Measurements from ENCODE around the gene AP3S2. TPM values are rescaled to one million over a fixed set of nuclear protein-coding genes. Genes with fewer than 3 reads are reported as not detected.
A peak's percentile ranks its signal among the peaks of the same experiment; 100 is the strongest.

AP3S2 gene
- total and polyA plus RNA-seq, 2 of the 13 experiments (the other 11 are each of a cell fraction or from before 2014, with no cell fraction given) = 17.6 to 44.4 TPM

DNA sequence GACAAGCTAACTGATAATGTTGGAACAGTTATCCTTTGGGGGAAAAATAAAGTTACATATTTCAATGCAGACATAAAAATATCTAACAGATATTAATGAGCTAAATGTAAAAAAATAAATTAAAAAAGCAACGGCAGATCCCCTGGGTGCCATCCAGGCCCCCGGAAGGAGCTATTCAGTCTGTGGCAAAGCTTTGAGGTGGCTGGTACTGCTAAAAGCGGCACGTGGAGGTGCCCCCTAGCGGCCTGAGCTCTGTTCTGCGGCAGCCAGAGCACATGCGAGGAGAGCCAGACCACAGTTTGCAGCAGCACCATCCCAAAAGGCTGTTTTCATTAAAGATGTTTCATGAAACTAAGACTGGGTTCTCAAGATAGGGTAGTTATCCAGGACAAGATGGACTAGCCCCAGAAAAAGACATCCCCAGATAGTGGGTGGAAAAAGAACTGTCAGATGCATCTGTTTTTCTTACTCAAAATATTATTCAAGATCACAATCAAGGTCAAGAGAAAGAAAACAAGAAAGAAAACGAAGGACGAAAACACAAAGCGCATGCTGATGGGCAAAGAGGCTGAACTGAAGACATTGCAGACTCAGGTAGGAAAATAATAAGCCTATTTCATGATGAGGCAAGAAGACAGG, 18.7 kb downstream of the AP3S2 start (continued):
- TF ChIP-seq PPARG (CRISPR knock-in tag; conservative IDR thresholded peaks at IDR 0.05) = 0 out of 2 replicates have a peak, but pooled peaks have one; percentile 45
- no peak for TF ChIP-seq ZBTB10 (CRISPR knock-in tag; IDR thresholded peaks at IDR 0.05; ENCODE audit: borderline replicate concordance)
- no peak for TF ChIP-seq KLF9 (CRISPR knock-in tag; IDR thresholded peaks at IDR 0.05; ENCODE audit: low read depth)
- TF ChIP-seq ZC3H13 (CRISPR knock-in tag; IDR thresholded peaks at IDR 0.05) = no peak
- TF ChIP-seq, protein P1, sequence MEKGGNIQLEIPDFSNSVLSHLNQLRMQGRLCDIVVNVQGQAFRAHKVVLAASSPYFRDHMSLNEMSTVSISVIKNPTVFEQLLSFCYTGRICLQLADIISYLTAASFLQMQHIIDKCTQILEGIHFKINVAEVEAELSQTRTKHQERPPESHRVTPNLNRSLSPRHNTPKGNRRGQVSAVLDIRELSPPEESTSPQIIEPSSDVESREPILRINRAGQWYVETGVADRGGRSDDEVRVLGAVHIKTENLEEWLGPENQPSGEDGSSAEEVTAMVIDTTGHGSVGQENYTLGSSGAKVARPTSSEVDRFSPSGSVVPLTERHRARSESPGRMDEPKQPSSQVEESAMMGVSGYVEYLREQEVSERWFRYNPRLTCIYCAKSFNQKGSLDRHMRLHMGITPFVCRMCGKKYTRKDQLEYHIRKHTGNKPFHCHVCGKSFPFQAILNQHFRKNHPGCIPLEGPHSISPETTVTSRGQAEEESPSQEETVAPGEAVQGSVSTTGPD (CRISPR knock-in tag; IDR thresholded peaks at IDR 0.05) = no peak
- no peak for TF ChIP-seq PAWR (CRISPR knock-in tag; IDR thresholded peaks at IDR 0.05; ENCODE audit: borderline replicate concordance)
- no peak for TF ChIP-seq ZNF253 (CRISPR knock-in tag; IDR thresholded peaks at IDR 0.05; ENCODE audit: borderline replicate concordance)
- TF ChIP-seq, protein P2, sequence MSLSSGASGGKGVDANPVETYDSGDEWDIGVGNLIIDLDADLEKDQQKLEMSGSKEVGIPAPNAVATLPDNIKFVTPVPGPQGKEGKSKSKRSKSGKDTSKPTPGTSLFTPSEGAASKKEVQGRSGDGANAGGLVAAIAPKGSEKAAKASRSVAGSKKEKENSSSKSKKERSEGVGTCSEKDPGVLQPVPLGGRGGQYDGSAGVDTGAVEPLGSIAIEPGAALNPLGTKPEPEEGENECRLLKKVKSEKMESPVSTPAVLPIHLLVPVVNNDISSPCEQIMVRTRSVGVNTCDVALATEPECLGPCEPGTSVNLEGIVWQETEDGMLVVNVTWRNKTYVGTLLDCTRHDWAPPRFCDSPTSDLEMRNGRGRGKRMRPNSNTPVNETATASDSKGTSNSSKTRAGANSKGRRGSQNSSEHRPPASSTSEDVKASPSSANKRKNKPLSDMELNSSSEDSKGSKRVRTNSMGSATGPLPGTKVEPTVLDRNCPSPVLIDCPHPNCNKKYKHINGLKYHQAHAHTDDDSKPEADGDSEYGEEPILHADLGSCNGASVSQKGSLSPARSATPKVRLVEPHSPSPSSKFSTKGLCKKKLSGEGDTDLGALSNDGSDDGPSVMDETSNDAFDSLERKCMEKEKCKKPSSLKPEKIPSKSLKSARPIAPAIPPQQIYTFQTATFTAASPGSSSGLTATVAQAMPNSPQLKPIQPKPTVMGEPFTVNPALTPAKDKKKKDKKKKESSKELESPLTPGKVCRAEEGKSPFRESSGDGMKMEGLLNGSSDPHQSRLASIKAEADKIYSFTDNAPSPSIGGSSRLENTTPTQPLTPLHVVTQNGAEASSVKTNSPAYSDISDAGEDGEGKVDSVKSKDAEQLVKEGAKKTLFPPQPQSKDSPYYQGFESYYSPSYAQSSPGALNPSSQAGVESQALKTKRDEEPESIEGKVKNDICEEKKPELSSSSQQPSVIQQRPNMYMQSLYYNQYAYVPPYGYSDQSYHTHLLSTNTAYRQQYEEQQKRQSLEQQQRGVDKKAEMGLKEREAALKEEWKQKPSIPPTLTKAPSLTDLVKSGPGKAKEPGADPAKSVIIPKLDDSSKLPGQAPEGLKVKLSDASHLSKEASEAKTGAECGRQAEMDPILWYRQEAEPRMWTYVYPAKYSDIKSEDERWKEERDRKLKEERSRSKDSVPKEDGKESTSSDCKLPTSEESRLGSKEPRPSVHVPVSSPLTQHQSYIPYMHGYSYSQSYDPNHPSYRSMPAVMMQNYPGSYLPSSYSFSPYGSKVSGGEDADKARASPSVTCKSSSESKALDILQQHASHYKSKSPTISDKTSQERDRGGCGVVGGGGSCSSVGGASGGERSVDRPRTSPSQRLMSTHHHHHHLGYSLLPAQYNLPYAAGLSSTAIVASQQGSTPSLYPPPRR (CRISPR knock-in tag; IDR thresholded peaks at IDR 0.05; ENCODE audit: borderline replicate concordance) = no peak
- TF ChIP-seq HNRNPL (IDR thresholded peaks at IDR 0.05; ENCODE audit: low read depth, low read length) = 0 out of 2 replicates have a peak, but pooled peaks have one; percentile 34
- no peak for TF ChIP-seq ZNF781 (CRISPR knock-in tag; IDR thresholded peaks at IDR 0.05; ENCODE audit: borderline replicate concordance, not compliant biosample characterization)
- TF ChIP-seq ZMYM3 (CRISPR knock-in tag; IDR thresholded peaks at IDR 0.05) = no peak
- peak; percentile 39 for TF ChIP-seq GABPB1 (CRISPR knock-in tag; IDR thresholded peaks at IDR 0.05)
- no peak for TF ChIP-seq MAZ (IDR thresholded peaks at IDR 0.05; ENCODE audit: borderline replicate concordance, low read depth, low read length)
- TF ChIP-seq MAZ (CRISPR knock-in tag; IDR thresholded peaks at IDR 0.05; ENCODE audit: low read depth) = no peak
- no peak for TF ChIP-seq USF2 (IDR thresholded peaks at IDR 0.05; ENCODE audit: low read depth, low read length)
- TF ChIP-seq USF2 (CRISPR knock-in tag; IDR thresholded peaks at IDR 0.05; ENCODE audit: borderline replicate concordance) = no peak
- TF ChIP-seq ZNF256 (CRISPR knock-in tag; conservative IDR thresholded peaks at IDR 0.05) = no peak
- TF ChIP-seq PHF20 (CRISPR knock-in tag; IDR thresholded peaks at IDR 0.05) = no peak
- no peak for TF ChIP-seq JDP2 (CRISPR knock-in tag; IDR thresholded peaks at IDR 0.05; ENCODE audit: borderline replicate concordance)

All from HepG2 (cell line).